Measurements from ENCODE around the gene SERINC2. TPM values are rescaled to one million over a fixed set of nuclear protein-coding genes. Genes with fewer than 3 reads are reported as not detected.

The SERINC2 gene
- total and polyA plus RNA-seq, 2 experiments from 2014 or later, result 20.5 to 23.3 TPM

DNA sequence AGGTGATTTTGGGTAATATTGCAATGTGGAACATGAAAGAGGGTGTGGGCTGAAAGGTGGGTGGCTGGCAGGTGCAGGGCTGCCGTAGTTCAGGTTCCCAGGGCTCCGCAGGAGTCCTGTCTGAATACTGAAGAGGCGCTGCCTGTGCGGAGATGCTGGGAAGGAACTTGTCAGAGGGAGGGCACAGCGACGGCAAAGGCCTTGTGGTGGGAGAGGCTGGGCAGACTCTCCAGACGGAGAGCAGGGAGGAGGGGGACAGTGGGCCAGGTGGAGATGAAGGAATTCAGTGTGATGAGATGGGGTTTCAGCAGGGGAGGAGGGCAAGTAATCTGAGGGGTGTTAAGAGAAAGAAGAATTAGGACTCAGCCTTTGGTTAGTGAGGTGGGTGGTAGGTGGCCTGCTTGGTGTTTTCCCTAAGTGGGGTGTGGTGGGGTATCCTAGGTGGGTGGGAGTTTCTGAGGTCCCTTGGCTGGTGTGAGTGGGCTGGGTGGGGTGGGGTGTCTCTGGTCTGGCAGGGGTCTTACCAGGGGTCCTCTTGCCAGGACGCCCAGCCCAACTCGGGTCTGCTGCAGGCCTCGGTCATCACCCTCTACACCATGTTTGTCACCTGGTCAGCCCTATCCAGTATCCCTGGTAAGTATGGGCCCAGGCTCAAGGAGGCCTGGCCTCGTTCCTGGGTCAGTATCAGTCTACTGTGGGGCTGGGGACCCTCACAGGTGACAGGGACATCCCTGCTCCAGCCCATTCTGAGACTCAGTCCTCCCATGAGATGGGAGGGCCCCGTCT lies 15.6 kb downstream of the SERINC2 start:
- peaks cover 11% of the 10 kb centered on the region for H3K27me3 Mint-ChIP-seq (ENCODE audit: insufficient read depth, low read depth, poor library complexity)
- no peaks in the 10 kb centered on the region for H3K9me2 ChIP-seq (ENCODE audit: insufficient read depth)
- H3F3A ChIP-seq (replicated peaks; ENCODE audit: low read depth), result no peaks in the 10 kb centered on the region
- ATAC-seq, result no peak
- H3K4me1 Mint-ChIP-seq, result peaks cover 4% of the 10 kb centered on the region
- no peaks in the 10 kb centered on the region for H3K4me1 ChIP-seq (ENCODE audit: insufficient read depth)
- H3K9me3 Mint-ChIP-seq, result no peaks in the 10 kb centered on the region
- H3K4me2 ChIP-seq, result no peak overlapping the region
- no peak for DNase-seq (ENCODE audit: low spot score)
- H3K79me2 ChIP-seq (replicated peaks; ENCODE audit: insufficient read depth), result no peaks in the 10 kb centered on the region
- H3K36me3 ChIP-seq (ENCODE audit: insufficient read depth), result no peaks in the 10 kb centered on the region
- no peak overlapping the region for H3K27ac ChIP-seq (ENCODE audit: low read depth)
- no peaks in the 10 kb centered on the region; the same call in 1 of the 2 replicates for H4K20me1 ChIP-seq (replicated peaks; ENCODE audit: insufficient read depth)
- H3K36me3 Mint-ChIP-seq (ENCODE audit: low read depth), result peaks cover 23% of the 10 kb centered on the region
- H3K4me3 ChIP-seq, result no peak overlapping the region
- H3K27ac Mint-ChIP-seq, result no peak overlapping the region; the same call in 1 of the 2 replicates
- TF ChIP-seq, protein P1, sequence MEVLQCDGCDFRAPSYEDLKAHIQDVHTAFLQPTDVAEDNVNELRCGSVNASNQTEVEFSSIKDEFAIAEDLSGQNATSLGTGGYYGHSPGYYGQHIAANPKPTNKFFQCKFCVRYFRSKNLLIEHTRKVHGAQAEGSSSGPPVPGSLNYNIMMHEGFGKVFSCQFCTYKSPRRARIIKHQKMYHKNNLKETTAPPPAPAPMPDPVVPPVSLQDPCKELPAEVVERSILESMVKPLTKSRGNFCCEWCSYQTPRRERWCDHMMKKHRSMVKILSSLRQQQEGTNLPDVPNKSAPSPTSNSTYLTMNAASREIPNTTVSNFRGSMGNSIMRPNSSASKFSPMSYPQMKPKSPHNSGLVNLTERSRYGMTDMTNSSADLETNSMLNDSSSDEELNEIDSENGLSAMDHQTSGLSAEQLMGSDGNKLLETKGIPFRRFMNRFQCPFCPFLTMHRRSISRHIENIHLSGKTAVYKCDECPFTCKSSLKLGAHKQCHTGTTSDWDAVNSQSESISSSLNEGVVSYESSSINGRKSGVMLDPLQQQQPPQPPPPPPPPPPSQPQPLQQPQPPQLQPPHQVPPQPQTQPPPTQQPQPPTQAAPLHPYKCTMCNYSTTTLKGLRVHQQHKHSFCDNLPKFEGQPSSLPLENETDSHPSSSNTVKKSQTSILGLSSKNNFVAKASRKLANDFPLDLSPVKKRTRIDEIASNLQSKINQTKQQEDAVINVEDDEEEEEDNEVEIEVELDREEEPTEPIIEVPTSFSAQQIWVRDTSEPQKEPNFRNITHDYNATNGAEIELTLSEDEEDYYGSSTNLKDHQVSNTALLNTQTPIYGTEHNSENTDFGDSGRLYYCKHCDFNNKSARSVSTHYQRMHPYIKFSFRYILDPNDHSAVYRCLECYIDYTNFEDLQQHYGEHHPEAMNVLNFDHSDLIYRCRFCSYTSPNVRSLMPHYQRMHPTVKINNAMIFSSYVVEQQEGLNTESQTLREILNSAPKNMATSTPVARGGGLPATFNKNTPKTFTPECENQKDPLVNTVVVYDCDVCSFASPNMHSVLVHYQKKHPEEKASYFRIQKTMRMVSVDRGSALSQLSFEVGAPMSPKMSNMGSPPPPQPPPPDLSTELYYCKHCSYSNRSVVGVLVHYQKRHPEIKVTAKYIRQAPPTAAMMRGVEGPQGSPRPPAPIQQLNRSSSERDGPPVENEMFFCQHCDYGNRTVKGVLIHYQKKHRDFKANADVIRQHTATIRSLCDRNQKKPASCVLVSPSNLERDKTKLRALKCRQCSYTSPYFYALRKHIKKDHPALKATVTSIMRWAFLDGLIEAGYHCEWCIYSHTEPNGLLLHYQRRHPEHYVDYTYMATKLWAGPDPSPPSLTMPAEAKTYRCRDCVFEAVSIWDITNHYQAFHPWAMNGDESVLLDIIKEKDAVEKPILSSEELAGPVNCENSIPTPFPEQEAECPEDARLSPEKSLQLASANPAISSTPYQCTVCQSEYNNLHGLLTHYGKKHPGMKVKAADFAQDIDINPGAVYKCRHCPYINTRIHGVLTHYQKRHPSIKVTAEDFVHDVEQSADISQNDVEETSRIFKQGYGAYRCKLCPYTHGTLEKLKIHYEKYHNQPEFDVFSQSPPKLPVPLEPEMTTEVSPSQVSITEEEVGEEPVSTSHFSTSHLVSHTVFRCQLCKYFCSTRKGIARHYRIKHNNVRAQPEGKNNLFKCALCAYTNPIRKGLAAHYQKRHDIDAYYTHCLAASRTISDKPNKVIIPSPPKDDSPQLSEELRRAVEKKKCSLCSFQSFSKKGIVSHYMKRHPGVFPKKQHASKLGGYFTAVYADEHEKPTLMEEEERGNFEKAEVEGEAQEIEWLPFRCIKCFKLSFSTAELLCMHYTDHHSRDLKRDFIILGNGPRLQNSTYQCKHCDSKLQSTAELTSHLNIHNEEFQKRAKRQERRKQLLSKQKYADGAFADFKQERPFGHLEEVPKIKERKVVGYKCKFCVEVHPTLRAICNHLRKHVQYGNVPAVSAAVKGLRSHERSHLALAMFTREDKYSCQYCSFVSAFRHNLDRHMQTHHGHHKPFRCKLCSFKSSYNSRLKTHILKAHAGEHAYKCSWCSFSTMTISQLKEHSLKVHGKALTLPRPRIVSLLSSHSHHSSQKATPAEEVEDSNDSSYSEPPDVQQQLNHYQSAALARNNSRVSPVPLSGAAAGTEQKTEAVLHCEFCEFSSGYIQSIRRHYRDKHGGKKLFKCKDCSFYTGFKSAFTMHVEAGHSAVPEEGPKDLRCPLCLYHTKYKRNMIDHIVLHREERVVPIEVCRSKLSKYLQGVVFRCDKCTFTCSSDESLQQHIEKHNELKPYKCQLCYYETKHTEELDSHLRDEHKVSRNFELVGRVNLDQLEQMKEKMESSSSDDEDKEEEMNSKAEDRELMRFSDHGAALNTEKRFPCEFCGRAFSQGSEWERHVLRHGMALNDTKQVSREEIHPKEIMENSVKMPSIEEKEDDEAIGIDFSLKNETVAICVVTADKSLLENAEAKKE (CRISPR knock-in tag; IDR thresholded peaks at IDR 0.05), result no peak
- TF ChIP-seq, protein P2, sequence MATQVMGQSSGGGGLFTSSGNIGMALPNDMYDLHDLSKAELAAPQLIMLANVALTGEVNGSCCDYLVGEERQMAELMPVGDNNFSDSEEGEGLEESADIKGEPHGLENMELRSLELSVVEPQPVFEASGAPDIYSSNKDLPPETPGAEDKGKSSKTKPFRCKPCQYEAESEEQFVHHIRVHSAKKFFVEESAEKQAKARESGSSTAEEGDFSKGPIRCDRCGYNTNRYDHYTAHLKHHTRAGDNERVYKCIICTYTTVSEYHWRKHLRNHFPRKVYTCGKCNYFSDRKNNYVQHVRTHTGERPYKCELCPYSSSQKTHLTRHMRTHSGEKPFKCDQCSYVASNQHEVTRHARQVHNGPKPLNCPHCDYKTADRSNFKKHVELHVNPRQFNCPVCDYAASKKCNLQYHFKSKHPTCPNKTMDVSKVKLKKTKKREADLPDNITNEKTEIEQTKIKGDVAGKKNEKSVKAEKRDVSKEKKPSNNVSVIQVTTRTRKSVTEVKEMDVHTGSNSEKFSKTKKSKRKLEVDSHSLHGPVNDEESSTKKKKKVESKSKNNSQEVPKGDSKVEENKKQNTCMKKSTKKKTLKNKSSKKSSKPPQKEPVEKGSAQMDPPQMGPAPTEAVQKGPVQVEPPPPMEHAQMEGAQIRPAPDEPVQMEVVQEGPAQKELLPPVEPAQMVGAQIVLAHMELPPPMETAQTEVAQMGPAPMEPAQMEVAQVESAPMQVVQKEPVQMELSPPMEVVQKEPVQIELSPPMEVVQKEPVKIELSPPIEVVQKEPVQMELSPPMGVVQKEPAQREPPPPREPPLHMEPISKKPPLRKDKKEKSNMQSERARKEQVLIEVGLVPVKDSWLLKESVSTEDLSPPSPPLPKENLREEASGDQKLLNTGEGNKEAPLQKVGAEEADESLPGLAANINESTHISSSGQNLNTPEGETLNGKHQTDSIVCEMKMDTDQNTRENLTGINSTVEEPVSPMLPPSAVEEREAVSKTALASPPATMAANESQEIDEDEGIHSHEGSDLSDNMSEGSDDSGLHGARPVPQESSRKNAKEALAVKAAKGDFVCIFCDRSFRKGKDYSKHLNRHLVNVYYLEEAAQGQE (IDR thresholded peaks at IDR 0.05; ENCODE audit: unreplicated experiment), result no peak
- TF ChIP-seq, protein P3, sequence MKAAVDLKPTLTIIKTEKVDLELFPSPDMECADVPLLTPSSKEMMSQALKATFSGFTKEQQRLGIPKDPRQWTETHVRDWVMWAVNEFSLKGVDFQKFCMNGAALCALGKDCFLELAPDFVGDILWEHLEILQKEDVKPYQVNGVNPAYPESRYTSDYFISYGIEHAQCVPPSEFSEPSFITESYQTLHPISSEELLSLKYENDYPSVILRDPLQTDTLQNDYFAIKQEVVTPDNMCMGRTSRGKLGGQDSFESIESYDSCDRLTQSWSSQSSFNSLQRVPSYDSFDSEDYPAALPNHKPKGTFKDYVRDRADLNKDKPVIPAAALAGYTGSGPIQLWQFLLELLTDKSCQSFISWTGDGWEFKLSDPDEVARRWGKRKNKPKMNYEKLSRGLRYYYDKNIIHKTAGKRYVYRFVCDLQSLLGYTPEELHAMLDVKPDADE (IDR thresholded peaks at IDR 0.05), result no peak
- no peak for TF ChIP-seq EZH2 (IDR thresholded peaks at IDR 0.05; ENCODE audit: low read depth, unreplicated experiment)
- no peak overlapping the region for H3K4me3 Mint-ChIP-seq
- no peaks in the 10 kb centered on the region for H3K27me3 ChIP-seq (ENCODE audit: insufficient read depth)
- no peak overlapping the region for H2AFZ ChIP-seq

Measured in GM23338 (cell line).